H1 (cell line): ENCODE results near the gene NEK2. TPM values are rescaled to one million over a fixed set of nuclear protein-coding genes. Genes with fewer than 3 reads are reported as not detected.

Source experiments
- CTCF ChIA-PET: fragments of 300-600 bp; sonication (Branson Sonifier 250); formaldehyde crosslinking; loops from one replicate; lab custom pipeline; 2021; ENCODE audit not compliant: partially characterized antibody; lab: Charles Lee
- POLR2A ChIA-PET: fragments of 300-600 bp; sonication (Branson Sonifier 250); formaldehyde crosslinking; loops from one replicate; lab custom pipeline; 2021; ENCODE audit warnings: inconsistent platforms; ENCODE audit not compliant: partially characterized antibody; lab: Charles Lee
- DNase-seq, 2 experiments: peaks; one replicate each; pipeline versions ENCODE4 v3.0.0 to v3.0.0-alpha.2; 2010 to 2022; ENCODE audit warnings: low spot score in 2 of 2, low read depth in 1 of 2, mixed read lengths in 1 of 2
- FAIRE-seq: peaks from 2 replicates; lab custom pipeline; 2011; peaks lifted over from hg19 to GRCh38; lab: Jason Lieb, UNC
- H2AFZ ChIP-seq: 2 replicates; pipeline ENCODE4 v1.8.1; 2012; ENCODE audit warnings: low read length, inconsistent platforms
- H2AK5ac ChIP-seq: 2 replicates; pipeline ENCODE4 v1.6.1; 2013; ENCODE audit warnings: low read depth, low read length
- H2BK120ac ChIP-seq: replicated peaks from 2 replicates; pipeline ENCODE3; 2013; ENCODE audit warnings: low read depth, low read length, inconsistent platforms
- H2BK12ac ChIP-seq: 2 replicates; pipeline ENCODE4 v1.6.1; 2013; ENCODE audit warnings: low read depth, low read length
- H2BK15ac ChIP-seq: 2 replicates; pipeline ENCODE4 v1.6.1; 2013; ENCODE audit warnings: low read length
- H2BK20ac ChIP-seq: 2 replicates; pipeline ENCODE4 v1.6.1; 2013; ENCODE audit warnings: low read length
- H2BK5ac ChIP-seq: 2 replicates; pipeline ENCODE4 v1.6.1; 2013; ENCODE audit warnings: low read depth, low read length
- H3K14ac ChIP-seq: 2 replicates; pipeline ENCODE4 v1.6.1; 2013; ENCODE audit warnings: inconsistent platforms; ENCODE audit not compliant: insufficient read length
- H3K18ac ChIP-seq: 2 replicates; pipeline ENCODE4 v1.6.1; 2013; ENCODE audit warnings: low read length; ENCODE audit errors: extremely low read depth
- H3K23ac ChIP-seq: 2 replicates; pipeline ENCODE4 v1.6.1; 2013; ENCODE audit warnings: inconsistent platforms; ENCODE audit not compliant: insufficient read length
- H3K23me2 ChIP-seq: 2 replicates; pipeline ENCODE4 v1.6.1; 2013; ENCODE audit warnings: low read depth, low read length
- H3K27ac ChIP-seq: 2 replicates; pipeline ENCODE4 v1.6.1; 2011; ENCODE audit warnings: low read depth, low read length, inconsistent platforms
- H3K27me3 ChIP-seq, 4 experiments: replicated peaks in 1 of 4; 1 replicate in 1 of 4; 2 replicates in 3 of 4; pipeline versions ENCODE4 v1.6.1 to v1.8.1; 2011 to 2013; ENCODE audit warnings: low read length in 3 of 4, mild to moderate bottlenecking in 3 of 4, inconsistent platforms in 2 of 4, mixed read lengths in 2 of 4, moderate library complexity in 1 of 4; ENCODE audit not compliant: control insufficient read depth in 3 of 4, insufficient read depth in 3 of 4; ENCODE audit errors: extremely low read depth in 1 of 4
- H3K36me3 ChIP-seq, 4 experiments: 2 replicates each; pipeline versions ENCODE4 v1.6.1 to v1.8.1; 2011 to 2013; ENCODE audit warnings: mild to moderate bottlenecking in 4 of 4, low read length in 3 of 4, moderate library complexity in 2 of 4, control low read depth in 1 of 4, inconsistent platforms in 1 of 4; ENCODE audit not compliant: insufficient read depth in 4 of 4, control insufficient read depth in 2 of 4
- H3K4ac ChIP-seq: replicated peaks from 2 replicates; pipeline ENCODE3; 2013; ENCODE audit warnings: low read length, low read depth, mixed read lengths, inconsistent platforms; ENCODE audit not compliant: insufficient read length
- H3K4me1 ChIP-seq, 4 experiments: replicated peaks in 1 of 4; 1 replicate in 1 of 4; 2 replicates in 3 of 4; pipeline versions ENCODE4 v1.6.1 to v1.8.1; 2011 to 2013; ENCODE audit warnings: low read length in 3 of 4, inconsistent platforms in 2 of 4, mixed read lengths in 1 of 4; ENCODE audit not compliant: insufficient read depth in 4 of 4, control insufficient read depth in 3 of 4
- H3K4me2 ChIP-seq, 2 experiments: 2 replicates each; pipeline versions ENCODE4 v1.6.1 to v1.8.1; 2011 to 2013; ENCODE audit warnings: low read depth in 2 of 2, low read length in 2 of 2, control low read depth in 1 of 2, inconsistent platforms in 1 of 2, mild to moderate bottlenecking in 1 of 2; ENCODE audit not compliant: insufficient read depth in 1 of 2
- H3K4me3 ChIP-seq, 4 experiments: fragments of 200-600, 300-600 bp in 1 of 4; sonication (generic), shearing (Covaris generic), sonication (Bioruptor Twin) in 1 of 4; 2 replicates each; pipeline versions ENCODE4 v1.5.1 to v1.8.1; 2011 to 2016; ENCODE audit warnings: low read length in 4 of 4, low read depth in 3 of 4, control low read depth in 2 of 4, inconsistent platforms in 2 of 4, mild to moderate bottlenecking in 2 of 4, mixed read lengths in 1 of 4, moderate library complexity in 1 of 4; ENCODE audit not compliant: insufficient read depth in 2 of 4; ENCODE audit errors: extremely low read depth in 1 of 4
- H3K56ac ChIP-seq: replicated peaks from 2 replicates; pipeline ENCODE3; 2013; ENCODE audit warnings: low read depth, mild to moderate bottlenecking, mixed read lengths, low read length, inconsistent platforms; ENCODE audit not compliant: insufficient read length
- H3K79me1 ChIP-seq: 2 replicates; pipeline ENCODE4 v1.6.1; 2013; ENCODE audit warnings: low read depth, low read length, control low read depth
- H3K79me2 ChIP-seq, 2 experiments: 2 replicates each; pipeline versions ENCODE4 v1.6.1 to v1.8.1; 2012 to 2013; ENCODE audit warnings: low read length in 2 of 2, mild to moderate bottlenecking in 2 of 2, inconsistent platforms in 1 of 2; ENCODE audit not compliant: insufficient read depth in 2 of 2, control insufficient read depth in 1 of 2
- H3K9ac ChIP-seq, 4 experiments: replicated peaks in 1 of 4; 1 replicate in 1 of 4; 2 replicates in 3 of 4; pipeline versions ENCODE4 v1.6.1 to v1.8.1; 2011 to 2013; ENCODE audit warnings: low read depth in 3 of 4, low read length in 3 of 4, control low read depth in 2 of 4, mild to moderate bottlenecking in 2 of 4, moderate library complexity in 2 of 4, inconsistent platforms in 1 of 4; ENCODE audit errors: extremely low read depth in 1 of 4
- H3K9me3 ChIP-seq, 2 experiments: 2 replicates each; pipeline versions ENCODE4 v1.6.1 to v1.8.1; 2012 to 2013; ENCODE audit warnings: mild to moderate bottlenecking in 2 of 2, moderate library complexity in 2 of 2, control low read depth in 1 of 2, inconsistent platforms in 1 of 2, low read depth in 1 of 2, low read length in 1 of 2, mixed read lengths in 1 of 2; ENCODE audit not compliant: insufficient read depth in 2 of 2
- H4K20me1 ChIP-seq, 2 experiments: replicated peaks in 1 of 2; 2 replicates each; pipeline versions ENCODE3 to v1.8.1; 2011 to 2013; ENCODE audit warnings: inconsistent platforms in 2 of 2, low read length in 2 of 2, mild to moderate bottlenecking in 1 of 2; ENCODE audit not compliant: insufficient read depth in 2 of 2, control insufficient read depth in 1 of 2
- H4K5ac ChIP-seq: 2 replicates; pipeline ENCODE4 v1.6.1; 2013; ENCODE audit warnings: low read length, low read depth, mixed read lengths, inconsistent platforms; ENCODE audit not compliant: insufficient read length
- H4K8ac ChIP-seq: 2 replicates; pipeline ENCODE4 v1.8.0; 2013; ENCODE audit warnings: mild to moderate bottlenecking, moderate library complexity, low read length, inconsistent platforms; ENCODE audit not compliant: insufficient read depth; ENCODE audit errors: extremely low read depth
- H4K91ac ChIP-seq: replicated peaks from 2 replicates; pipeline ENCODE3; 2013; ENCODE audit warnings: low read length, mixed read lengths, inconsistent platforms; ENCODE audit not compliant: insufficient read length
- BRCA1 ChIP-seq: IDR thresholded peaks from 2 replicates; pipeline ENCODE4 v1.6.1; 2012; ENCODE audit warnings: low read depth, low read length, improper control_type of control experiment
- CBX5 ChIP-seq: fragments of 300-800, 300-1000 bp; sonication (generic); IDR thresholded peaks from 2 replicates; pipeline ENCODE4 v1.7.1; 2016; ENCODE audit warnings: antibody characterized with exemption, low read length, low read depth
- CHD1 ChIP-seq: IDR thresholded peaks from 2 replicates; pipeline ENCODE4 v1.6.1; 2012; ENCODE audit warnings: low read depth, low read length, improper control_type of control experiment
- PHF8 ChIP-seq: fragments of 200-600 bp; sonication (generic); conservative IDR thresholded peaks from 2 replicates; pipeline ENCODE4 v1.7.1; 2012; ENCODE audit warnings: low read depth, mild to moderate bottlenecking, inconsistent platforms, low read length, moderate library complexity
- TEAD4 ChIP-seq: IDR thresholded peaks from 2 replicates; pipeline ENCODE4 v1.6.1; 2012; ENCODE audit warnings: low read depth, low read length, inconsistent platforms, mixed read lengths
- ZNF274 ChIP-seq: IDR thresholded peaks from 2 replicates; pipeline ENCODE4 v1.7.0; 2012; ENCODE audit warnings: low read length, borderline replicate concordance; ENCODE audit errors: extremely low read depth
- WGBS, 2 experiments: shearing (Covaris generic) in 1 of 2; methylation state at CpG; one replicate each; pipeline versions ENCODE4 v1.1.6 to v1.1.7; 2013 to 2015; ENCODE audit warnings: low lambda C conversion rate in 2 of 2, mixed read lengths in 2 of 2, inconsistent platforms in 1 of 2, low coverage in 1 of 2, missing lambda C conversion rate in 1 of 2; ENCODE audit not compliant: insufficient replicate concordance in 2 of 2, insufficient coverage in 1 of 2, insufficient read length in 1 of 2; ENCODE audit errors: extremely low coverage in 1 of 2, missing lambda C conversion rate in 1 of 2; 5-methylcytosine and 5-hydroxymethylcytosine counted together
- polyA plus RNA-seq, 7 experiments: library from polyadenylated mRNA; depleted of rRNA in 3 of 7; stranded (reverse) in 5 of 7; unstranded in 2 of 7; fragments of >200 nt in 5 of 7; fragments of 200-250 nt in 2 of 7; gene quantifications; 1 replicate in 5 of 7; 2 replicates in 1 of 7; 4 replicates in 1 of 7; pipeline versions ENCODE4 v1.2.1 to v1.2.3, GENCODE V29; 2011 to 2013; ENCODE audit warnings: missing spikeins in 2 of 7, mixed read lengths in 2 of 7
- total RNA-seq: library from RNA; stranded (reverse); fragmentation: NEBNext Ultra II Directional; extraction: Animal tissue kit (Norgen Biotek cat#: 25700); gene quantifications from 2 replicates; pipeline ENCODE4 v1.2.1, GENCODE V29; 2021

The NEK2 gene
- total and polyA plus RNA-seq, 2 of the 8 experiments (the other 6 are each of a cell fraction or from before 2014, with no cell fraction given) = 8.4 to 22.9 TPM

DNA sequence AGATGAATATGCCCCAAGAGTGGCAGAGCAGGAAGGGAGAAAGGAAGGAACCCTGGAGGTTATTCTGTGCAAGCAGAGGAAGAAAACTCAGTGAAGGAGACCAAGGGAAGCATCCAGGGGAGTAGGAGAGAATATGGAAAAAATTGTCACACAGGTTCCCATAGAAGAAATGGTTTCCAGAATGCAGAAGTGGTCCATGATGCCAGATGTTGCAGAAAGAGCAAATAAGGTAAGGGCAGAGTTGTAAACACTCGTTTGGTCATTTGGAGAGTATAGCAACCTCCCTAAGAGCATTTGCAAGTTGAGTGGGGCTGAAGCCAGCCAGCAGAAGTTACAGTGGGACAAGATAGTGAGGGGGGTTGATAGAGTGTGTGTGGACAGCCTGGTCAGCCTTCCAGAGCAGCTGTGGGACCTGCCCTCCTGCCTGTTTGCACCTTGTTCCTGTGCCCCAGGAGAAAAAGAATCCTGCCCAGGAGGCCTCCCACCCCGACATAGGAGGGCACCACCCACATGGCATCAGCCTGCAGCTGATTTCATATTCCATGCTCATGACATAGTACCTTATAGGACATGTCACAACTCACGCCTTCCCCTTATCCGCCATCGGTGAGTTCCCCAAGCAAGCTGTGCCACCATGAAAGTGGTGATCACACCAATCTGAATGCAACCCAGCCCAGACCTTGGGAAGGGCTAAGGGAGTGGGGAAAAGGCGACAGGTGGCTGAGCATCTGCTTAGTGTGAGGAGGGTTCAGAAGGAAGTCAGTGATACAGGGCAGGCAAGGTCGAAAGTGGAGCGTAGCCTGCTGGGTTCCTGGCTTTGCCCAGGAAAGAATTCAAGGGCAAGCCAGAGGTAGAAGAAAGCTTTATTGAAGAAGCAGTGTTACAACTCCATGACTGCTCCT, 8.2 kb upstream of the NEK2 start:
- no peaks in the 10 kb centered on the region for H3K36me3 ChIP-seq
- no peaks in the 10 kb centered on the region for H3K9me3 ChIP-seq
- H2BK120ac ChIP-seq = no peak overlapping the region
- ChIA-PET POLR2A (interaction anchor here (1.3 kb wide), 1 partner anchor 351 kb away, joined by 4 read pairs; the partner anchor contains the start of genes DTL and INTS7), CTCF (interaction anchor here (0.6 to 9.2 kb wide), 14 partner anchors 8 to 683 kb away, joined by 3 to 65 read pairs (median 4); partner anchors contain the start of genes DTL and INTS7)
- H3K56ac ChIP-seq = no peak overlapping the region
- no peak overlapping the region for H3K23ac ChIP-seq
- no peaks in the 10 kb centered on the region for H3K23me2 ChIP-seq
- H3K4me2 ChIP-seq = no peak overlapping the region
- no peak overlapping the region for H2BK5ac ChIP-seq
- no peak for DNase-seq
- no peak overlapping the region for H2AK5ac ChIP-seq
- H3K18ac ChIP-seq = no peak overlapping the region
- H4K5ac ChIP-seq = no peak overlapping the region
- H3K79me1 ChIP-seq = no peaks in the 10 kb centered on the region
- no peak overlapping the region for H3K4ac ChIP-seq
- H3K27ac ChIP-seq = no peak overlapping the region
- no peak overlapping the region for H4K8ac ChIP-seq
- H3K4me3 ChIP-seq = no peak overlapping the region
- no peak for FAIRE-seq
- no peak overlapping the region for H4K91ac ChIP-seq
- H3K14ac ChIP-seq = no peak overlapping the region
- no peak overlapping the region for H3K9ac ChIP-seq
- no peaks in the 10 kb centered on the region; a peak in 1 of 7 replicates for H3K27me3 ChIP-seq
- H2BK20ac ChIP-seq = no peak overlapping the region
- H2BK12ac ChIP-seq = no peak overlapping the region
- no peaks in the 10 kb centered on the region for H3K4me1 ChIP-seq
- no peaks in the 10 kb centered on the region for H3K79me2 ChIP-seq
- WGBS, 2 experiments = 85% methylated on average over 8 of the region's 8 CpGs; no CpG with 5 or more reads in 1 of the 2 experiments
- no peaks in the 10 kb centered on the region for H4K20me1 ChIP-seq
- H2AFZ ChIP-seq = no peak overlapping the region
- H2BK15ac ChIP-seq = no peak overlapping the region
- TF ChIP-seq CBX5 (no peak), ZNF274 (no peak), TEAD4 (no peak), PHF8 (no peak), CHD1 (no peak), BRCA1 (no peak)
